ENCODE data around the gene AP5S1. TPM values are rescaled to one million over a fixed set of nuclear protein-coding genes. Genes with fewer than 3 reads are reported as not detected.

AP5S1 gene
- total RNA-seq, 1 experiment from 2014 or later, result 2.8 TPM

DNA sequence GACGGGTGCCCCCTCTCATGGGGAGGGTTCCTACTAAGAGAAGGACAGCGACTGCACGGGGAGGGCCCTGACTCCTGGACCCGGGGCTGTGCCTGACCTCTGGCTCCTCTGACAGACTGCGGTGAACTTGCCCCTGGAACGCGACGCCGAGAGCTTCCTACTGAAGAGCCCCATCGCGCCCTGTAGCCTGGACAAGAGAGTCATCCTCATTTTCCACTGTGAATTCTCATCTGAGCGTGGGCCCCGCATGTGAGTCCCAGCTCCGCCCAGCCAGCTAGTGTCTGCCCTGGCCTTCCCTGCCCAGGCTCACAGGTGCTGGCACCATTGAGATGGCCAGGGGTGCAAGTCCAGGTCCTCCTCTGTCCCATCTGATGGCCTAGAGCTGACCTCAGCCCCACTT lies 17.1 kb upstream of the AP5S1 start (continued):
- TF ChIP-seq ETV6 (CRISPR knock-in tag; IDR thresholded peaks at IDR 0.05), result no peak
- TF ChIP-seq NFYB (CRISPR knock-in tag; conservative IDR thresholded peaks at IDR 0.05; ENCODE audit: low read depth), result no peak
- TF ChIP-seq ARID4B (CRISPR knock-in tag; IDR thresholded peaks at IDR 0.05; ENCODE audit: borderline replicate concordance), result no peak
- no peak for TF ChIP-seq ATF1 (CRISPR knock-in tag; IDR thresholded peaks at IDR 0.05)
- TF ChIP-seq, protein P1, sequence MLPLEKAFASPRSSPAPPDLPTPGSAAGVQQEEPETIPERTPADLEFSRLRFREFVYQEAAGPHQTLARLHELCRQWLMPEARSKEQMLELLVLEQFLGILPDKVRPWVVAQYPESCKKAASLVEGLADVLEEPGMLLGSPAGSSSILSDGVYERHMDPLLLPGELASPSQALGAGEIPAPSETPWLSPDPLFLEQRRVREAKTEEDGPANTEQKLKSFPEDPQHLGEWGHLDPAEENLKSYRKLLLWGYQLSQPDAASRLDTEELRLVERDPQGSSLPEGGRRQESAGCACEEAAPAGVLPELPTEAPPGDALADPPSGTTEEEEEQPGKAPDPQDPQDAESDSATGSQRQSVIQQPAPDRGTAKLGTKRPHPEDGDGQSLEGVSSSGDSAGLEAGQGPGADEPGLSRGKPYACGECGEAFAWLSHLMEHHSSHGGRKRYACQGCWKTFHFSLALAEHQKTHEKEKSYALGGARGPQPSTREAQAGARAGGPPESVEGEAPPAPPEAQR (CRISPR knock-in tag; IDR thresholded peaks at IDR 0.05), result no peak

GRCh38 chr20:3803854-3804253 lies 16.5 kb upstream of the AP5S1 start:
- ATAC-seq (no peak), DNase-seq (ENCODE audit: low spot score) (no peak)
- Mint-ChIP-seq H3K27me3 (ENCODE audit: low read depth) (peaks cover 6% of the 10 kb centered on the region; the same call in 1 of the 2 replicates), H3K4me1 (peaks cover 43% of the 10 kb centered on the region), H3K9me3 (peaks cover 4% of the 10 kb centered on the region; the same call in 1 of the 2 replicates), H3K36me3 (peaks cover 49% of the 10 kb centered on the region), H3K27ac (no peak overlapping the region), H3K4me3 (no peak overlapping the region)
- CTCF ChIA-PET, result no interaction called here
- TF ChIP-seq, protein P1 (CRISPR knock-in tag; IDR thresholded peaks at IDR 0.05), result no peak
- TF ChIP-seq RORB (CRISPR knock-in tag; IDR thresholded peaks at IDR 0.05) (no peak), SP1 (CRISPR knock-in tag; conservative IDR thresholded peaks at IDR 0.05) (no peak), GABPB1 (CRISPR knock-in tag; IDR thresholded peaks at IDR 0.05) (no peak), ZNF232 (CRISPR knock-in tag; IDR thresholded peaks at IDR 0.05) (no peak), USF1 (CRISPR knock-in tag; IDR thresholded peaks at IDR 0.05) (no peak), ZNF425 (CRISPR knock-in tag; conservative IDR thresholded peaks at IDR 0.05) (no peak), PRRX2 (CRISPR knock-in tag; IDR thresholded peaks at IDR 0.05) (no peak), IRF2 (CRISPR knock-in tag; IDR thresholded peaks at IDR 0.05; ENCODE audit: borderline replicate concordance, low read depth) (no peak), CREM (CRISPR knock-in tag; IDR thresholded peaks at IDR 0.05) (no peak), ATF2 (CRISPR knock-in tag; IDR thresholded peaks at IDR 0.05; ENCODE audit: borderline replicate concordance, low read depth) (no peak), SMAD3 (CRISPR knock-in tag; IDR thresholded peaks at IDR 0.05; ENCODE audit: borderline replicate concordance) (no peak), RELA (CRISPR knock-in tag; IDR thresholded peaks at IDR 0.05; ENCODE audit: borderline replicate concordance) (no peak), ZNF512 (CRISPR knock-in tag; IDR thresholded peaks at IDR 0.05; ENCODE audit: borderline replicate concordance) (no peak)
- TF ChIP-seq, protein P2, sequence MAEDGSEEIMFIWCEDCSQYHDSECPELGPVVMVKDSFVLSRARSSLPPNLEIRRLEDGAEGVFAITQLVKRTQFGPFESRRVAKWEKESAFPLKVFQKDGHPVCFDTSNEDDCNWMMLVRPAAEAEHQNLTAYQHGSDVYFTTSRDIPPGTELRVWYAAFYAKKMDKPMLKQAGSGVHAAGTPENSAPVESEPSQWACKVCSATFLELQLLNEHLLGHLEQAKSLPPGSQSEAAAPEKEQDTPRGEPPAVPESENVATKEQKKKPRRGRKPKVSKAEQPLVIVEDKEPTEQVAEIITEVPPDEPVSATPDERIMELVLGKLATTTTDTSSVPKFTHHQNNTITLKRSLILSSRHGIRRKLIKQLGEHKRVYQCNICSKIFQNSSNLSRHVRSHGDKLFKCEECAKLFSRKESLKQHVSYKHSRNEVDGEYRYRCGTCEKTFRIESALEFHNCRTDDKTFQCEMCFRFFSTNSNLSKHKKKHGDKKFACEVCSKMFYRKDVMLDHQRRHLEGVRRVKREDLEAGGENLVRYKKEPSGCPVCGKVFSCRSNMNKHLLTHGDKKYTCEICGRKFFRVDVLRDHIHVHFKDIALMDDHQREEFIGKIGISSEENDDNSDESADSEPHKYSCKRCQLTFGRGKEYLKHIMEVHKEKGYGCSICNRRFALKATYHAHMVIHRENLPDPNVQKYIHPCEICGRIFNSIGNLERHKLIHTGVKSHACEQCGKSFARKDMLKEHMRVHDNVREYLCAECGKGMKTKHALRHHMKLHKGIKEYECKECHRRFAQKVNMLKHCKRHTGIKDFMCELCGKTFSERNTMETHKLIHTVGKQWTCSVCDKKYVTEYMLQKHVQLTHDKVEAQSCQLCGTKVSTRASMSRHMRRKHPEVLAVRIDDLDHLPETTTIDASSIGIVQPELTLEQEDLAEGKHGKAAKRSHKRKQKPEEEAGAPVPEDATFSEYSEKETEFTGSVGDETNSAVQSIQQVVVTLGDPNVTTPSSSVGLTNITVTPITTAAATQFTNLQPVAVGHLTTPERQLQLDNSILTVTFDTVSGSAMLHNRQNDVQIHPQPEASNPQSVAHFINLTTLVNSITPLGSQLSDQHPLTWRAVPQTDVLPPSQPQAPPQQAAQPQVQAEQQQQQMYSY (CRISPR knock-in tag; IDR thresholded peaks at IDR 0.05), result no peak
- POLR2A ChIA-PET, result no interaction called here

All from WTC11 (cell line).